Measurements from ENCODE around the gene GRIK5.

GRIK5 gene

GRCh38 chr19:42076380-42076944 is 6.5 kb upstream of the GRIK5 start:
- no peak for DNase-seq (ENCODE audit: low spot score)

- peak; percentile 99 for DNase-seq (ENCODE audit: low spot score)
Measured at GRCh38 chr19:42075616-42076379, 5.8 kb upstream of the GRIK5 start, which contains the start of gene ZNF574. Gene ZNF574 (plus strand): TSS chr19:42076166. CDS start chr19:42078607, 2,441 bp downstream.

- DNase-seq (ENCODE audit: low spot score) = no peak
Measured at GRCh38 chr19:42075364-42075615, 5.3 kb upstream of the GRIK5 start.

GRCh38 chr19:42074513-42075363 is 4.7 kb upstream of the GRIK5 start:
- DNase-seq (ENCODE audit: low spot score) = no peak

- no peak for DNase-seq (ENCODE audit: low spot score)
Measured at GRCh38 chr19:42071247-42071646, 1.2 kb upstream of the GRIK5 start.

- no peak for DNase-seq (ENCODE audit: low spot score)
Measured at GRCh38 chr19:42068756-42069571, 1.0 kb downstream of the GRIK5 start.

GRCh38 chr19:42068361-42068755 is 1.6 kb downstream of the GRIK5 start:
- no peak for DNase-seq (ENCODE audit: low spot score)

GRCh38 chr19:42067315-42067888 is 2.6 kb downstream of the GRIK5 start:
- DNase-seq (ENCODE audit: low spot score) = no peak

- DNase-seq (ENCODE audit: low spot score) = no peak
Measured at GRCh38 chr19:42066075-42066754, 3.8 kb downstream of the GRIK5 start.

- DNase-seq (ENCODE audit: low spot score) = no peak
Measured at GRCh38 chr19:42065511-42065910, 4.5 kb downstream of the GRIK5 start.

- no peak for DNase-seq (ENCODE audit: low spot score)
Measured at GRCh38 chr19:42065051-42065450, 5.0 kb downstream of the GRIK5 start.

- no peak for DNase-seq (ENCODE audit: low spot score)
Measured at GRCh38 chr19:42064432-42064831, 5.6 kb downstream of the GRIK5 start.

- no peak for DNase-seq (ENCODE audit: low spot score)
Measured at GRCh38 chr19:42062381-42062780, 7.6 kb downstream of the GRIK5 start.

GRCh38 chr19:42060117-42060516 is 9.9 kb downstream of the GRIK5 start:
- no peak for DNase-seq (ENCODE audit: low spot score)

- DNase-seq (ENCODE audit: low spot score) = no peak
Measured at GRCh38 chr19:42059196-42059595, 10.8 kb downstream of the GRIK5 start.

- no peak for DNase-seq (ENCODE audit: low spot score)
Measured at GRCh38 chr19:42057846-42058245, 12.2 kb downstream of the GRIK5 start.

- DNase-seq (ENCODE audit: low spot score) = no peak
Measured at GRCh38 chr19:42054205-42054604, 15.8 kb downstream of the GRIK5 start.

GRCh38 chr19:42053037-42053935 is 16.7 kb downstream of the GRIK5 start:
- DNase-seq (ENCODE audit: low spot score) = no peak

GRCh38 chr19:42052241-42052863 is 17.7 kb downstream of the GRIK5 start:
- DNase-seq (ENCODE audit: low spot score) = no peak

Data from globus pallidus (tissue), 1 donor.